Hepatocyte (in vitro differentiated cells): ENCODE results near the gene ABR. TPM values are rescaled to one million over a fixed set of nuclear protein-coding genes. Genes with fewer than 3 reads are reported as not detected.

Experiments used
- DNase-seq: peaks from one replicate; pipeline ENCODE4 v3.0.0-alpha.2; 2016; ENCODE audit warnings: low spot score
- H2AFZ ChIP-seq: fragments of 200-600 bp; sonication (generic); 2 replicates; pipeline ENCODE4 v1.6.0; 2016; ENCODE audit warnings: antibody characterized with exemption, mild to moderate bottlenecking
- H3K27ac ChIP-seq: fragments of 200-600 bp; sonication (generic); 2 replicates; pipeline ENCODE4 v1.5.1; 2016; ENCODE audit warnings: mild to moderate bottlenecking
- H3K27me3 ChIP-seq: fragments of 200-600 bp; sonication (generic); 2 replicates; pipeline ENCODE4 v1.6.1; 2016
- H3K36me3 ChIP-seq: fragments of 200-600 bp; sonication (generic); replicated peaks from 2 replicates; pipeline ENCODE4 v1.5.1; 2016; ENCODE audit warnings: low read depth; ENCODE audit not compliant: insufficient read depth
- H3K4me1 ChIP-seq: fragments of 200-600 bp; sonication (generic); 2 replicates; pipeline ENCODE4 v1.5.1; 2016; ENCODE audit warnings: mild to moderate bottlenecking, moderate library complexity; ENCODE audit not compliant: insufficient read depth
- H3K4me2 ChIP-seq: fragments of 200-600 bp; sonication (generic); 2 replicates; pipeline ENCODE4 v1.6.0; 2016
- H3K4me3 ChIP-seq: fragments of 200-600 bp; sonication (generic); 2 replicates; pipeline ENCODE4 v1.5.1; 2016; ENCODE audit warnings: mild to moderate bottlenecking
- H3K79me2 ChIP-seq: fragments of 200-600 bp; sonication (generic); 2 replicates; pipeline ENCODE4 v1.6.0; 2017; ENCODE audit warnings: mild to moderate bottlenecking
- H3K9me2 ChIP-seq: fragments of 200-600 bp; sonication (generic); replicated peaks from 2 replicates; pipeline ENCODE4 v1.6.0; 2017; ENCODE audit warnings: mild to moderate bottlenecking; ENCODE audit not compliant: insufficient read depth
- H3K9me3 ChIP-seq: fragments of 200-600 bp; sonication (generic); 2 replicates; pipeline ENCODE4 v1.5.1; 2016; ENCODE audit warnings: low read depth, mild to moderate bottlenecking
- H4K20me1 ChIP-seq: fragments of 200-600 bp; sonication (generic); 2 replicates; pipeline ENCODE4 v1.6.0; 2016; ENCODE audit warnings: mild to moderate bottlenecking; ENCODE audit not compliant: insufficient read depth, poor library complexity, severe bottlenecking
- EZH2 ChIP-seq: fragments of 200-600 bp; sonication (generic); IDR thresholded peaks from 2 replicates; pipeline ENCODE4 v1.6.1; 2016; ENCODE audit warnings: antibody characterized with exemption, mild to moderate bottlenecking, borderline replicate concordance
- EZH2phosphoT487 ChIP-seq: fragments of 200-600 bp; sonication (generic); IDR thresholded peaks from one replicate; pipeline ENCODE4 v1.6.1; 2018; ENCODE audit warnings: antibody characterized with exemption, mild to moderate bottlenecking, low read depth, moderate library complexity; ENCODE audit not compliant: unreplicated experiment, severe bottlenecking
- WGBS: methylation state at CpG from one replicate; pipeline ENCODE4 v1.1.6; 2016; ENCODE audit warnings: low lambda C conversion rate; ENCODE audit errors: missing lambda C conversion rate; 5-methylcytosine and 5-hydroxymethylcytosine counted together
- polyA plus RNA-seq: library from polyadenylated mRNA; unstranded; fragments of >200 nt; fragmentation: Nextera tagmentation; extraction: Ambion mirVana; gene quantifications from 2 replicates; pipeline ENCODE4 v1.2.1, GENCODE V29; 2016
- total RNA-seq: library from RNA; depleted of rRNA; stranded (reverse); fragments of >200 nt; gene quantifications from 2 replicates; pipeline ENCODE4 v1.2.3, GENCODE V29; 2014
- TF ChIP-seq, protein P1 (sequence below): fragments of 200-600 bp; sonication (generic); IDR thresholded peaks from 2 replicates; pipeline ENCODE4 v1.5.1; 2016; ENCODE audit warnings: antibody characterized with exemption, mild to moderate bottlenecking; ENCODE audit not compliant: poor library complexity

The ABR gene
- total and polyA plus RNA-seq, 2 experiments from 2014 or later = 26.8 to 51.5 TPM

DNA sequence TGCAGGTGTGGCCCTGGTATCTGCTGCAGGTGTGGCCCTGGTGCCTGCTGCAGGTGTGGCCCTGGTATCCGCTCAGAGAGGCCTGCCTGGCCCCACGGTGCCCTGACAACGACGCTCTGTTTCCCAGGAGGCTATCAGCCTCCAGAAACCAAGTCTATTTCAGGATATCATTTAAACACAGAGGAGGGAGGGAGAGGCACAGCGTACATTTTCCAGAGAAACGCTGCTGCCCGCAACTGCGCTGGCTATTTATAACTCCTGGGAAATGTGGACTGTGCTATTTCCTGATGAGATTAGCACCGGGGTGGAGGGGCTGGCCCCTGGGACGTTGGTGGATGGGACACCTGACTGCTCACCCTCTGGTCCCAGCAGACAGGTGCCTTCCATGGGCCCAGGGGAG lies 160.3 kb downstream of the ABR start:
- H4K20me1 ChIP-seq = no peaks in the 10 kb centered on the region
- H3K4me2 ChIP-seq = no peak overlapping the region
- H3K9me2 ChIP-seq = no peaks in the 10 kb centered on the region
- no peaks in the 10 kb centered on the region for H3K4me1 ChIP-seq
- H3K27ac ChIP-seq = no peak overlapping the region
- H3K4me3 ChIP-seq = no peak overlapping the region
- H3K79me2 ChIP-seq = no peaks in the 10 kb centered on the region
- H3K27me3 ChIP-seq = no peaks in the 10 kb centered on the region
- no peaks in the 10 kb centered on the region for H3K36me3 ChIP-seq
- TF ChIP-seq EZH2phosphoT487 (no peak), EZH2 (no peak)
- TF ChIP-seq, protein P1, sequence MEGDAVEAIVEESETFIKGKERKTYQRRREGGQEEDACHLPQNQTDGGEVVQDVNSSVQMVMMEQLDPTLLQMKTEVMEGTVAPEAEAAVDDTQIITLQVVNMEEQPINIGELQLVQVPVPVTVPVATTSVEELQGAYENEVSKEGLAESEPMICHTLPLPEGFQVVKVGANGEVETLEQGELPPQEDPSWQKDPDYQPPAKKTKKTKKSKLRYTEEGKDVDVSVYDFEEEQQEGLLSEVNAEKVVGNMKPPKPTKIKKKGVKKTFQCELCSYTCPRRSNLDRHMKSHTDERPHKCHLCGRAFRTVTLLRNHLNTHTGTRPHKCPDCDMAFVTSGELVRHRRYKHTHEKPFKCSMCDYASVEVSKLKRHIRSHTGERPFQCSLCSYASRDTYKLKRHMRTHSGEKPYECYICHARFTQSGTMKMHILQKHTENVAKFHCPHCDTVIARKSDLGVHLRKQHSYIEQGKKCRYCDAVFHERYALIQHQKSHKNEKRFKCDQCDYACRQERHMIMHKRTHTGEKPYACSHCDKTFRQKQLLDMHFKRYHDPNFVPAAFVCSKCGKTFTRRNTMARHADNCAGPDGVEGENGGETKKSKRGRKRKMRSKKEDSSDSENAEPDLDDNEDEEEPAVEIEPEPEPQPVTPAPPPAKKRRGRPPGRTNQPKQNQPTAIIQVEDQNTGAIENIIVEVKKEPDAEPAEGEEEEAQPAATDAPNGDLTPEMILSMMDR = no peak
- WGBS = 79% methylated on average over 10 of the region's 10 CpGs
- DNase-seq = no peak
- no peak overlapping the region for H2AFZ ChIP-seq
- H3K9me3 ChIP-seq = no peaks in the 10 kb centered on the region

DNA sequence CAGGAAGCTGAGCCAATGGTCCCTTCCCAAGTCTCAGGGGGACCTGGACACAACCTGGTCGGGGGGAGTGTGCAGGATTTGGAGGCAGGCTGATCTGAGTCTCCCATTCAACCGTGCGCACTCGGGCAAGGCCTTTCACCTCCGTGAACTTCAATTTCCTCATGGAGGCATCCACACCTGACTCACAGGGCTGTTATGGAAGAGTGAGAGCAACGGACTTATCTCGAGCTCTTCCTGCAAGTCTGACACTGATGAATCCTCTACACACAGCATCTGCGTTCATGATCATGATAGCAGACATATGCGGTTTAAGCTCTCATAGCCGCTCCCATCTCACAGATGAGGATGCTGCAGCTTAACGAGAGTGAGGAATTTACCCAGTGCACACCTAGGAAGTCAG lies 161.2 kb downstream of the ABR start:
- H2AFZ ChIP-seq = no peak overlapping the region
- no peaks in the 10 kb centered on the region for H3K9me3 ChIP-seq
- H3K4me3 ChIP-seq = no peak overlapping the region
- no peak overlapping the region for H3K4me2 ChIP-seq
- 92% methylated on average over 11 of the region's 11 CpGs for WGBS
- no peaks in the 10 kb centered on the region for H3K4me1 ChIP-seq
- no peaks in the 10 kb centered on the region for H4K20me1 ChIP-seq
- TF ChIP-seq EZH2 (no peak), EZH2phosphoT487 (no peak)
- TF ChIP-seq, protein P1 = no peak
- H3K27me3 ChIP-seq = no peaks in the 10 kb centered on the region
- H3K27ac ChIP-seq = no peak overlapping the region
- no peaks in the 10 kb centered on the region for H3K79me2 ChIP-seq
- DNase-seq = no peak
- H3K36me3 ChIP-seq = no peaks in the 10 kb centered on the region
- no peaks in the 10 kb centered on the region for H3K9me2 ChIP-seq

DNA sequence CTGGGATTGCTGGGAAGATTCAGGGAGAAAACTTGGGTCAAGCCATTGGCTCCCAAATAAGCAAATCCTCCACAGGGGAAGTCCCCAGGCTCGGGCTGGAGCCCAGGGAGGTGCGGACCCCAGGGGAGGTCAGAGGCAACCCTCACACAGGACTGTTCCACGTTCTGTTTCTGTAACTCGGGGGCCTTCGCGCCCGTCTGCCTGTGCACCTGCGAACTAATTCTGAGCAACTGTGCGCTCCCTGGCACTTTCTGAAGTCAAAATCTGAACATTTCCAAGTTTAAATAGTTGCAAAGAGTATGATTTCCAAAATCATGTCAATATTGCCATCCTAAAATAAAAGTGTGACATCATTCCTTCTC lies 166.1 kb downstream of the ABR start:
- no peaks in the 10 kb centered on the region for H3K9me3 ChIP-seq
- no peaks in the 10 kb centered on the region for H3K79me2 ChIP-seq
- no peaks in the 10 kb centered on the region for H3K27me3 ChIP-seq
- no peak overlapping the region for H2AFZ ChIP-seq
- WGBS = 95% methylated on average over 9 of the region's 9 CpGs
- H3K4me2 ChIP-seq = no peak overlapping the region
- TF ChIP-seq, protein P1 = no peak
- TF ChIP-seq EZH2 = no peak
- no peak for TF ChIP-seq EZH2phosphoT487
- H3K27ac ChIP-seq = no peak overlapping the region
- H3K36me3 ChIP-seq = no peaks in the 10 kb centered on the region
- DNase-seq = no peak
- no peak overlapping the region for H3K4me3 ChIP-seq
- no peaks in the 10 kb centered on the region for H3K4me1 ChIP-seq
- H4K20me1 ChIP-seq = no peaks in the 10 kb centered on the region
- H3K9me2 ChIP-seq = no peaks in the 10 kb centered on the region
